Breast epithelium (tissue), 4 donors: Measurements from ENCODE around the gene OXLD1. TPM values are rescaled to one million over a fixed set of nuclear protein-coding genes. Genes with fewer than 3 reads are reported as not detected.
"Not testable (repeated sequence)": the region's sequence is repeated elsewhere in the genome, so short reads cannot be mapped to it uniquely, and the experiment has no call there.

Experiments
- DNase-seq, 2 donors: peaks; one replicate each; pipeline ENCODE4 v3.0.0-alpha.2; 2019; ENCODE audit warnings: low spot score in 2 of 2
- H3K27ac ChIP-seq, 2 donors: fragments of 200-600 bp; sonication (generic) in 1 of 2; one replicate each; pipeline ENCODE4 v1.5.1; 2016 to 2019; ENCODE audit warnings: mild to moderate bottlenecking in 1 of 2
- H3K27me3 ChIP-seq, 2 donors: fragments of 200-600 bp; sonication (generic) in 1 of 2; one replicate each; pipeline versions ENCODE4 v1.5.1 to v1.6.0; 2017 to 2019; ENCODE audit warnings: control low read depth in 1 of 2, mild to moderate bottlenecking in 1 of 2
- H3K36me3 ChIP-seq: fragments of 200-600 bp; one replicate; pipeline ENCODE4 v1.5.1; 2019
- H3K4me1 ChIP-seq, 2 donors: fragments of 200-600 bp; sonication (generic); one replicate each; pipeline ENCODE4 v1.5.1; 2016 to 2019; ENCODE audit warnings: control low read depth in 1 of 2
- H3K4me3 ChIP-seq, 3 donors: fragments of 200-600 bp; sonication (generic); 1 replicate in 2 of 3; 2 replicates in 1 of 3; pipeline ENCODE4 v1.5.1; 2016 to 2019; ENCODE audit warnings: mild to moderate bottlenecking in 3 of 3, moderate library complexity in 2 of 3
- H3K9me3 ChIP-seq, 2 donors: fragments of 200-600 bp; sonication (generic) in 1 of 2; one replicate each; pipeline ENCODE4 v1.5.1; 2016 to 2019; ENCODE audit warnings: control low read depth in 1 of 2
- POLR2A ChIP-seq: fragments of 450-650 bp; IDR thresholded peaks from one replicate; pipeline ENCODE4 v1.6.1; 2016; ENCODE audit warnings: antibody characterized with exemption, mild to moderate bottlenecking, moderate library complexity
- POLR2AphosphoS5 ChIP-seq, 3 donors: sonication (generic); formaldehyde crosslinking; IDR thresholded peaks; one replicate each; pipeline ENCODE4 v1.6.1; 2017; ENCODE audit warnings: antibody characterized with exemption in 3 of 3
- intact Hi-C: fragments of 100-400 bp; cut with DNase I; formaldehyde crosslinking; loops from one replicate; pipeline ENCODE4 v1.15.1; 2023; ENCODE audit warnings: low total_unique reads
- total RNA-seq, 3 donors: library from RNA; depleted of rRNA; stranded (reverse); fragments of >200 nt; gene quantifications; one replicate each; pipeline ENCODE4 v1.1.0, GENCODE V29; 2016
- TF ChIP-seq, protein P1 (sequence below), 3 donors: fragments of 450-650 bp; IDR thresholded peaks; one replicate each; pipeline ENCODE4 v1.5.1; 2016 to 2017; ENCODE audit warnings: antibody characterized with exemption in 3 of 3, mild to moderate bottlenecking in 3 of 3, moderate library complexity in 3 of 3

Gene OXLD1
- total RNA-seq, 3 donors from 2014 or later, result 34.4 to 43.6 (median 42.6) TPM

DNA sequence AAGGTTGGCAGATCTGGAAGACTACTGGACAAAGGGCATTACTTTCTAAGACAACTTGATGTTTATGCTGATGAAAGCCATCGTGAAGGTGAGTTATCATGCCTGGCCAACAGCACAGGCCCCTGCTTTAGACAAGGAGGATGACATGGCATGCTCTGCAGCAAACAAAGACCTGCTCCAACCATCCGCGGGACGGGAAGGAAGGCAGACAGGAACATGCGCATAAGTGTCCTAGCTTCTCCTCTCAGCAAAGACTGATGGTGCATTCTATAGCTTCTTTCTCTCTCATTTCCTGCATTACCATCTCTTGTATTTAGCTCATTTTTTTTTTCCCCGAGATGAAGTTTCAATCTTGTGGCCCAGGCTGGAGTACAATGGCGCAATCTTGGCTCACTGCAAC is 34.9 kb downstream of the OXLD1 start:
- H3K4me1 ChIP-seq, result peaks cover 0 to 12% of the 10 kb centered on the region in 2 donors
- no peak overlapping the region for H3K27ac ChIP-seq
- TF ChIP-seq POLR2A (no peak), POLR2AphosphoS5 (IDR thresholded peaks at IDR 0.05) (no peak)
- TF ChIP-seq, protein P1, sequence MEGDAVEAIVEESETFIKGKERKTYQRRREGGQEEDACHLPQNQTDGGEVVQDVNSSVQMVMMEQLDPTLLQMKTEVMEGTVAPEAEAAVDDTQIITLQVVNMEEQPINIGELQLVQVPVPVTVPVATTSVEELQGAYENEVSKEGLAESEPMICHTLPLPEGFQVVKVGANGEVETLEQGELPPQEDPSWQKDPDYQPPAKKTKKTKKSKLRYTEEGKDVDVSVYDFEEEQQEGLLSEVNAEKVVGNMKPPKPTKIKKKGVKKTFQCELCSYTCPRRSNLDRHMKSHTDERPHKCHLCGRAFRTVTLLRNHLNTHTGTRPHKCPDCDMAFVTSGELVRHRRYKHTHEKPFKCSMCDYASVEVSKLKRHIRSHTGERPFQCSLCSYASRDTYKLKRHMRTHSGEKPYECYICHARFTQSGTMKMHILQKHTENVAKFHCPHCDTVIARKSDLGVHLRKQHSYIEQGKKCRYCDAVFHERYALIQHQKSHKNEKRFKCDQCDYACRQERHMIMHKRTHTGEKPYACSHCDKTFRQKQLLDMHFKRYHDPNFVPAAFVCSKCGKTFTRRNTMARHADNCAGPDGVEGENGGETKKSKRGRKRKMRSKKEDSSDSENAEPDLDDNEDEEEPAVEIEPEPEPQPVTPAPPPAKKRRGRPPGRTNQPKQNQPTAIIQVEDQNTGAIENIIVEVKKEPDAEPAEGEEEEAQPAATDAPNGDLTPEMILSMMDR (IDR thresholded peaks at IDR 0.05), result no peak
- H3K9me3 ChIP-seq, result no peaks in the 10 kb centered on the region
- no peaks in the 10 kb centered on the region for H3K27me3 ChIP-seq
- no peak for DNase-seq
- intact Hi-C loops, result no loop called here
- H3K4me3 ChIP-seq, result no peak overlapping the region
- H3K36me3 ChIP-seq, result no peaks in the 10 kb centered on the region

GRCh38 chr17:81630274-81630673 is 36.1 kb downstream of the OXLD1 start:
- no peak for DNase-seq
- Histone ChIP-seq H3K36me3 (peaks cover 4% of the 10 kb centered on the region), H3K4me1 (peaks cover 0 to 5% of the 10 kb centered on the region in 2 donors), H3K27me3 (no peaks in the 10 kb centered on the region), H3K4me3 (no peak overlapping the region), H3K9me3 (no peaks in the 10 kb centered on the region), H3K27ac (no peak overlapping the region)
- intact Hi-C loops, result no loop called here
- TF ChIP-seq POLR2AphosphoS5 (IDR thresholded peaks at IDR 0.05), result no peak
- no peak for TF ChIP-seq POLR2A
- TF ChIP-seq, protein P1 (IDR thresholded peaks at IDR 0.05), result no peak

- no peaks in the 10 kb centered on the region for H3K27me3 ChIP-seq
- peak overlapping the region in 1 of 2 donors; percentile 7 for H3K27ac ChIP-seq
- peaks cover 4% of the 10 kb centered on the region for H3K36me3 ChIP-seq
- H3K9me3 ChIP-seq, result no peaks in the 10 kb centered on the region
- H3K4me1 ChIP-seq, result no peaks in the 10 kb centered on the region
- H3K4me3 ChIP-seq, result no peak overlapping the region
- DNase-seq, result no peak
- TF ChIP-seq POLR2A (no peak), POLR2AphosphoS5 (IDR thresholded peaks at IDR 0.05) (no peak)
- TF ChIP-seq, protein P1 (IDR thresholded peaks at IDR 0.05), result no peak
- intact Hi-C loops, result loop anchor here (5.0 kb wide), 1 partner anchor 1229 kb away; no protein-coding TSS in a partner anchor
Measured at GRCh38 chr17:81621494-81622130, 44.8 kb downstream of the OXLD1 start.

DNA sequence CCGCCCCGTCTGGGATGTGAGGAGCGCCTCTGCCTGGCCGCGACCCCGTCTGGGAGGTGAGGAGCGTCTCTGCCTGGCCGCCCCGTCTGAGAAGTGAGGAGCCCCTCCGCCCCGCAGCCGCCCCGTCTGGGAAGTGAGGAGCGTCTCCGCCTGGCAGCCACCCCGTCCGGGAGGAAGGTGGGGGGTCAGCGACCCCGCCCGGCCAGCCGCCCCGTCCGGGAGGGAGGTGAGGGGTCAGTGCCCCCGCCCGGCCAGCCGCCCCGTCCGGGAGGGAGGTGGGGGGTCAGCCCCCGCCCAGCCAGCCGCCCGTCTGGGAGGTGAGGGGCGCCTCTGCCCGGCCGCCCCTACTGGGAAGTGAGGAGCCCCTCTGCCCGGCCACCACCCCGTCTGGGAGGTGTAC is 48.1 kb downstream of the OXLD1 start:
- H3K4me3 ChIP-seq, H3K36me3 ChIP-seq, H3K27me3 ChIP-seq, H3K4me1 ChIP-seq, DNase-seq, intact Hi-C loops, H3K9me3 ChIP-seq, H3K27ac ChIP-seq: not testable (repeated sequence)

GRCh38 chr17:81616877-81617276 is 49.5 kb downstream of the OXLD1 start:
- Histone ChIP-seq H3K4me1 (no peaks in the 10 kb centered on the region), H3K27me3 (no peaks in the 10 kb centered on the region), H3K4me3 (no peak overlapping the region), H3K27ac (no peak overlapping the region), H3K9me3 (no peaks in the 10 kb centered on the region), H3K36me3 (no peaks in the 10 kb centered on the region)
- DNase-seq, result no peak
- intact Hi-C loops, result no loop called here
- TF ChIP-seq, protein P1 (IDR thresholded peaks at IDR 0.05), result no peak
- TF ChIP-seq POLR2A (no peak), POLR2AphosphoS5 (IDR thresholded peaks at IDR 0.05) (no peak)
